NCI-H128 (cell line): ENCODE results near the gene TFR2.

Source experiments
- DNase-seq: peaks from one replicate; lab custom pipeline; 2025; ENCODE audit not compliant: unreplicated experiment; lab: John Stamatoyannopoulos, UW

The TFR2 gene

DNA sequence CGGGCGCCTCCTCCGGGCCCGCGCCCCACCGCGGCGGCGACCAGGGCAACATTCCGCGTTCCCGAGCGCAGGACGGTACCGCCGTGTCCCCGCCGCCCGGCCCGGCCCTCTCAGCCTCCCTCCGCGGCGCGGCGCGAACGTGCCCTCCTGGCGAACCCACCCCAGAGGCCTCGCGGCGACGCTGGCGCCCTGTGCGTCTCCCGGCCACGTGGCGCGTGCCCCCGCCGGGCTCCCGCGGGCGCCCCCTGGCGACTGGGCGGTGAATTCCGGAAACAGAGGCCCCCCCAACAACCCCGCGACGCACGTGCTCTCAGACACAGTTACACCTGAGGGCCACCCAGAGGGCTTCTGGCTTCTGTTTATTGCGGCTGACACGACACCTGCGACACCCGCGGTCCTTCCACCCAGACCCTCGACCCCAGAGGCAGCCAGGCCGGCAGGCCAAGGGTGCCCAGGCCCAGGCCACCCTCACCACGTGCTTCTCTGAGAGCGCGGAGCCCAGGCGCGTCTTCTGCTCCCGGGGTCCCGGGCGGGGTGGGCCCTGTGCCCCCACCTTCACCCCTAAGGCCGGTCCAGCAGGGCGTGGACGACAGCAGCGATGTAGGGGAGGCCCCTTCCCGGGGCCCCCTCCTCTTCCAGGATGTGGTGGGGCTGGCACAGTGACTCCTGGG lies 67.5 kb downstream of the TFR2 start, which contains the start of gene SAP25:
TSS of gene SAP25 (minus strand) at position 210 of the 671 bp plus-strand sequence. CDS start at position 52, 158 bp downstream.
- DNase-seq: no peak

DNA sequence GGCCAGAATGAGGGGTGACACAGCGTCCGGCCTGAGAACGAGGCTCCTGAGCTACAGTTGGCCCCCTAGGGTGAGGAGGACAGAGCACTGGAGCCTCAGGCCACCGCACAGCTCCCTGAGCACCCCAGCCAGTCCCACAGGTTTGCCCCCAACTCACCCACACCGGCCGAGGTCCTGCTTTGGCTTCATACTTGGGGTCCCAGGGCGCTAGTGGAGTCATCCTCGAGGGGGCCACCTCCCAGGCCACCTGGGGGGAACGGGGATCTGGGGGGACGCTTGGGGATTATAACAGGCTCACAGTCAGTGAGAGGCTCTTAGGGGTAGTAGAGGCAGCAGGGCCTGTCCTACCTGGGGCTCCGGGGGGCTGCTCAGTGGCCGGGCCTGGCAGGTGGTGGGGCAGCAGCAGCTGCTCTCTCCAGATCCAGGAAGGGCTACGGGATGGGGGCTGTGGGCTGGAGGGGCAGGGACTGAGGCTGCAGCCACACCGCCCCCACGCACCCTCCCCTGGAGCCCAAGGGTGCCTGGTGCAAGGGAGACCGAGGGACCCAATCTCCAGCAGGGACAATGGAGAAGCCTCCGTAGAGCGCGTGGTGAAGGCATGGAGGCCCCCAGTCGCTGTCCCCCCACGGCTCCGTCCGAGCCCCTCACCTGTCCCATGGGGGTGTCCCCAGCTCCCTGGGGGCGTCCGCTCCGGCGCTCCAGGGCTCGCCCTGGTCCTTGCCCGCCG lies 68.2 kb downstream of the TFR2 start:
- DNase-seq: no peak

DNA sequence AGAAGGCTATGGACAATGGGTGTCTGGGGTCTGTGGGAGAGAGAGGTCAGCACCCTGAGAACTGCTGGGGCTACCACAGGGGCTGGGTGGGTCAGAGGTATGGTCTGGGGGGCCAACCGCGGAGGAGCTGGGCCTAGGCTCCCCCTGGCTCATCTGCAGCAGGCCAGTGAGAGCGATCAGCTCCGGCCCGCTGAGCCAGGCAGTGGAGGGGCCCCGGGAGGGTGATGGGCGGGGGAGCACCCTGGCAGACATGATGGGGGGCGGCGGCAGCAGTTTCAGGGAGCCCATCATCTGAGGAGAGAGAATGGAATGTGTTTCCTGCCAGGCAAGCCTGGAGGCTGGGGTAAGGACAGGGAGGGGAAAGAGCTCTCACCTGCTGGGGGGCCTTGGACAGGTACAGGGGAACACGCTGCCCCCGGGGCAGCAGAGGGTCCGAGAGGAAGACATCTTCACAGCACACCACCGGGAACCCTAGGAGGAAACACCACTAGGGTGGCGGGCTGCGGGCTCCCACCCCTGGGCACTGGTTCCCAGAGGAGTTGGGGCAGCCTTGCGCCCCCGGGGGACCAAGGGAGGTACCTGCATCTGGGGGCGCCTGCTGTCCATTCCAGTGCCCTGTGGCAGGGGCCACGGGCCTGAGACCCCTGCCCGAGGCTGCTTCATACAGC lies 68.9 kb downstream of the TFR2 start:
- no peak for DNase-seq

DNA sequence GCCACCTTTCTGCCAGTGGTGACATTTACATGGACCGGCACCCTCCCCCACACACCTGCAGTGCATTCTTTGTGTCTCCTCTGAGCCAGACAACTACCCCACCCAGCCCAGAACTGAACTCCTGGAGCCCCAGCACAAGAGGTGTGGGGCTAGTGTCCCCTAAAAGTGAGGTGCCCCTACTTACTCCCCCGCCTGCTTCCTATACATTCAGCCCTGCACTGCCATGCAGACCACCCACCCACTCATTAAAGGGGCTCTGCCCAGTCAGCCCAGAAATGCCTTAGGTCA lies 69.6 kb downstream of the TFR2 start:
- no peak for DNase-seq

DNA sequence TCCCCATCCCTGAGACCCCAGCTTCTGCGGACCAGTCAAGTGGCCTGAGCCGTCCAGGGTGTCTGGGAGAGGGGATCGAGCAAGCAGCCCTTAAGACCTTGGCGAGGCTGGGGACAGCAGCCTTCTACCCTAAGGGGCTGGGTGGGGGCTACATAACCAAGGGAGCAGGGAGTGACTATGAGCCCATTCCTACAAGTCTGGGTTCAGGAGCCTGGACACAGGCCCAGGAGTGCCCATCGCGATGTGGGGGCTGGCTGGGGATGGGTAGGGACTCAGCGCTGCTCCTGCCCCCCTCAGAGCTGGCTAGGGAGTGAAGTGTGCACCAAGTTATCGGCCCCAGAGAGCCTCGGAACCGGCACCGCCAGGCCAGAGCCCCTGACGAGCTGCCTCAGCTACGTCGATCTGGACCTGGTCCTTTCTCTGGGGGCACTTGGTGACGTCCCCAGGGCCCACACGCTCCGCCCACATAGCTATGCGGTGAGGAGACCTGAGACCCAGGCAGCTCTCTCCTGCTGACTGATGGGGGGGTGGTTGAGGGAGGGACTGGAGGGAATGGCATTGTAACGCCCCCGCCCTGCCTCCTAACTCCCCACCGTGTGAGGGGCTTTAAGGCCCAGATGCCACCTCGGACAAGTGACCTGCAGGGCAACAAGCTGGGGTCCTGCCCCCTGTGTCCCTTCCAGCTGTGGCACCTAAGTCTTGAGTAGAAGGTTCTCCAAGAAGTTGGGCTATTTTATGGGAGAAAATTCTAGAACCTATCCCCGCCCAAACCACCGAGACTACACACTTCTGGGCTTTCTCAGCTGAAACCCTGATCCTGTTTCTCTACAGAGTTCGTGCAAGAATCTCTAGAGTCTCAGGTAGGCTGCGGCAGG lies 70.2 kb downstream of the TFR2 start:
- no peak for DNase-seq
